Right lung (tissue), 5 donors: ENCODE measurements around the gene NR3C2. TPM values are rescaled to one million over a fixed set of nuclear protein-coding genes. Genes with fewer than 3 reads are reported as not detected.
A peak's percentile ranks its signal among the peaks of the same experiment; 100 is the strongest.
"Not testable (repeated sequence)": the region's sequence is repeated elsewhere in the genome, so short reads cannot be mapped to it uniquely, and the experiment has no call there.

Experiments used
- DNase-seq, 2 donors: peaks; one replicate each; pipeline ENCODE4 v3.0.0-alpha.2; 2013
- polyA plus RNA-seq, 5 donors: library from polyadenylated mRNA; unstranded; fragments of 120-200 nt; gene quantifications; one replicate each; pipeline versions ENCODE4 v1.2.1 to v1.2.3, GENCODE V29; 2013; ENCODE audit warnings: inconsistent platforms in 1 of 5, low replicate concordance in 1 of 5; ENCODE audit not compliant: insufficient read length in 5 of 5, insufficient read depth in 1 of 5

Gene NR3C2
- polyA plus RNA-seq, 5 donors = 10.7 to 21.4 (median 18.0) TPM

DNA sequence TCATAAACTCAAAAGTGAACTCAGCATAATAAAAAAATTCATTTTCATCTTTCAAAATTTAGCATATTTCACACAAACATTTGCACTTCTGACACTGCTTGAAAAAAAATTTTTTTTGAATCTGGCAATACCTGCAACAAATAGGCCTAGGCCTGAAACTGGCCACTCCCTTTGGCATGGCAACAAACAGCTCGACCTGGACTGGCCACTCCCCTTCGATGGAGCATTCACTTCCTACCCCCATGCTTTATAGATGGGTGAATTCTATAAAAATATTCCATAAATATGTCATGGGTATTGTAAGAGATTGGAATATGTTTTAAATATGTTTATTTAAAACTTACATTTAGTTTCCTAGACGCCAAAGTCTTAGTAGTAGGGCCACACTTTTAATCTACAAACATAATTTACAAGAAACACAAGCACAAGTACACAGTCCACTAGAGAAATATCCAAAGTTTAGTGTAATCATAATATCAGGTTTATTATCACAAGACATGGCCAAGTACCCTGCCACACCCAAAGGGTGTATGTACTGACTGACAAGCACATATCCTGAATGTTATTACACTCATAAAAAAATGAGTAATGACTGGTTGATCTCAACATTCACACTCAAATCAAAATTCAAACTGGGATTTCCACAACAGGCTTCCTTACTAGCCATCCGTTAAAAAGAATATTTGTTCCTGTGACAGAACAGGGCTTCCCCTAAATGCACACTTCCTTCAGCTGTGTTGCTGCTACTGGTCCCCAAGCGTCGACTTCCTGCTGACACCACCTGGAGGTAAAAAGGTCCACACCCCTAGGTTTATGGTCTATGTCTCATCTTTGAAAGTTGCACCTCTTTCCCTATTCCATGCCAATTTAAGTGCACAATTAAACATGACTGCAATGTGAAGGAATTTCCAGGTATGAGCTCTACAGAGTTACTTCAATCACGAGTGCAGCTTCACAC, 271.5 kb downstream of the NR3C2 start:
- no peak for DNase-seq

GRCh38 chr4:148166132-148166591, 276.1 kb downstream of the NR3C2 start:
- DNase-seq = no peak

- DNase-seq = no peak
Measured at GRCh38 chr4:148164557-148164956, 277.7 kb downstream of the NR3C2 start.

- DNase-seq = no peak
Measured at GRCh38 chr4:148162991-148163390, 279.2 kb downstream of the NR3C2 start.

- no peak for DNase-seq
Measured at GRCh38 chr4:148162519-148162918, 279.7 kb downstream of the NR3C2 start.

DNA sequence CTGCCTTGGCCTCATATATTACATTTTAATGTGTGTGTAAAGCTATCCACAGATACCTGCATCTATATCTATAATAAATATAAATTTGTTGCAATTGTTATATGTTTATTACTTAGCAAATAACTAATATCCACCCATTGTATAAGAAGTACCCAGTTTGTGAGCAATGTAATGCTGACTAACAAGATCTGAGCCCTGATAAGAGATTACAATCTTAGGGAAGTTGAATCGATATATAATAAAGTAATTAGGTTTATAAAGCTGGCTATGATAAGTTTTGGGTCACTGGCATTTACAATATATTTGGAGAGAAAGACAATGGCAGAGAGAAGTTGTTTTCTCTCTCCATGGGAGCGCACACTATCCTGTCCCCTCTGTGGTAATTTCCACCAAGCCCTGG, 280.6 kb downstream of the NR3C2 start:
- DNase-seq = no peak

DNA sequence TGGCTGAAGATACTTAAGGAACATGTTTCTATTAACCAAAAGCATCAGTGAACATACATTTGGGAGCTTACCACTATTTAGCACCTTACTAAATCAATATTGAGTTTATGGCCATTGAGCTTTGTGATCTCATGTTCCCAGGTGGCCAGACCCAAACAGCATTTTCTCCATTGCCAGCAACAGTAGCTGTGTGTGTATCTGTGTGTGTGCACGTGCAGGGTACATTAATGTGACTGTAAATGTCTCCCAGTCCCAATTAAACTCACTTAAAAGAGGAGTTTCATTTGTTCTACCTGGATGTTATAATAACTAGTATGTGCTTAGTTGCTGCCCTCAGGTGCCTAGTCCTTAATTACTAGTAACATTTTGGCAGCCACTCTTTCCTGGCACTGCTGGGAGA, 282.4 kb downstream of the NR3C2 start:
- no peak for DNase-seq

DNA sequence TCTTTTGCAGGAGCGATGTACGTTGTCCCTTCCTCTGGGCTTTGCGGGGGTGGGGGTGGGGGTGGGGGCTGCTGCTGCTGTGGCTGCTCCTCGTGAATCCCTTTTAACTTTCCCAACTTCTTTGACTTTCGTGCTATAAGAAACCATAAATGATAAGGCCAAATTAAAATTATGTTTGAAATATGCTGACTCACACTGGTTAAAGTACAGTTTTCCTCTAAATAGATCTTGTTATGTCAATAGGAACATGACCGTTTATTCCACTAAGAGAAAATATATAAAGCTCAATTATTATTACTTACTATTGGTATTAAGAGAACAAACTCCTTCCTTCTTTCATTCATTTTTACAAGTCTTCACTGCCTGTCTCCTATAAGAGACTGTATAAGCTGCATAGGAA, 287.4 kb downstream of the NR3C2 start:
- DNase-seq = no peak

- DNase-seq = no peak
Measured at GRCh38 chr4:148152868-148153625, 289.2 kb downstream of the NR3C2 start.

- DNase-seq = no peak
Measured at GRCh38 chr4:148151806-148152205, 290.4 kb downstream of the NR3C2 start.

DNA sequence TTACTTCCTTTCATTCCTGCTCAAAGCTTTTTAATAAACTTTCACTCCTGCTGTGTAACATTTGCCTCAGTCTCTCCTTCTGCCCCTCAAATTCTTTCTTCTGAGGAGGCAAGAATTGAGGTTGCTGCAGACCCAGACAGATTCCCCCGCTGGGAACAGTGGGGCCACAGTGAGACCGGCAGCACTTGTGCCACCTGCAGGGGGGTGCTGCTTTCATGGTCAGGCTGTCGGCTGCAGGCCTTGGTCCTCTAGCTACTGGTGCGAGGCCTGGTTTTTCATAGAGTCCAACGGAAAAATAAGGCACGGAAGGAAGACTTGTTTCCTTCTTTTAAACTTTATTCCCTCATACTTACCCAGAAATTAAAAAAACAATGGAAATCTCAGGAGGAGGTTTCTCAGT, 296.7 kb downstream of the NR3C2 start:
- no peak for DNase-seq

GRCh38 chr4:148143174-148143573, 299.0 kb downstream of the NR3C2 start:
- DNase-seq = no peak

DNA sequence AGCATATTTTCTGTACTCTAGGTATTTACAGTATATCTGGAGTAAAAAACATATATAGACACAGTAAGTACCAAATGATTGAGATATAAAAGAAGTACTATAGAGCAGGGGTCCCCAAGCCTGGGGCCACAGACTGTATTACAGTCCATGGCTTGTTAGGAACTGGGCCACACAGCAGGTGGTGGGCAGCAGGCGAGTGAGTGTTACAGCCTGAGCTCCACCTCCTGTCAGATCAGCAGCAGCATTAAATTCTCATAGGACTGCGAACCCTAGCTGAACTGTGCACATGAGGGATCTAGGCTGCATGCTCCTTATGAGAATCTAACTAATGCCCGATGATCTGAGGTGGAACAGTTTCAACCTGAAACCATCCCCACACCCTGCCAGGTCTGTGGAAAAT, 300.7 kb downstream of the NR3C2 start:
- DNase-seq = no peak

GRCh38 chr4:148126825-148127224, 315.4 kb downstream of the NR3C2 start:
- no peak for DNase-seq

DNA sequence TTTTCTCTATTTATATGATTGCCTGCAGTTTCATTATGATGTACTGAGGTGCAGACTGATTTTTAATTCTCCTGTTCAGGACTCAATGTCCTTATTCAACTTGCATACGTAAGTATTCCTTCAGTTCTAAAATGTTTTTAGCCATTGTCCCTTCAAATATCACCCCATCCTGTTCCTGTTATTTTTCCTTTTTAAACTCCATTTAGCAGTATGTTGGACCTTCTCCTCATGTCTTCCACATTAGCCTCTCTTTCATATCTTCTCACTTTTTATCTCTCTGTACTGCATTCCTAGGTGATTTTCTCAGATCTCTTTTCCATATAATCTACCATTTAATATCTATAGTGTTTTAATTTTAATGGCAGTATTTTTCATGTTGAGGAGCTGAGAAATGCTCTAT, 317.7 kb downstream of the NR3C2 start:
- DNase-seq = no peak

- DNase-seq = not testable (repeated sequence)
Measured at GRCh38 chr4:148123161-148123560, 319.1 kb downstream of the NR3C2 start.

- no peak for DNase-seq
Measured at GRCh38 chr4:148120216-148120615, 322.0 kb downstream of the NR3C2 start.

DNA sequence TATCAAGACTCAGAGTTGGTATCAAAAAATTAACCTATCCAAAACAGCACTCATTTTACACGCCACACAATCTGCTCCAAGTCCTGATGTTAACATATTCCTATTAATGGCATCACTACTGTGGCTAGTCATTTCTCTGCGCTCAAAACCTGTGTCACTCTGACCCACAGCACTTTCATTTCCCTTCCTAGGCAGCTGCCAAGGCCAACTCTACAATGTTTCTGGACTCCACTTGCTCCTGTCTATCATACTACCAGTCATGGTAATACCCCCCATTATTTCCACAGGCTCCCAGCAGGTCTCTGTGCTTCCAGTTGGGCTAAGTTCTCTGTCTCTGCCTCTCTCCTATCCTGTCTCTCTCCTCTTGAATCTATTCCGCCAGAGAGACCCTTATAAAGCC, 323.6 kb downstream of the NR3C2 start:
- DNase-seq = no peak

GRCh38 chr4:148118179-148118578, 324.0 kb downstream of the NR3C2 start:
- DNase-seq = no peak

- no peak for DNase-seq
Measured at GRCh38 chr4:148116969-148117368, 325.2 kb downstream of the NR3C2 start.

GRCh38 chr4:148116264-148116663, 325.9 kb downstream of the NR3C2 start:
- DNase-seq = peak; percentile 76 to 79

GRCh38 chr4:148114436-148114835, 327.8 kb downstream of the NR3C2 start:
- DNase-seq = no peak
